Stimulated activated CD4-positive, alpha-beta T cell treated with anti-CD3 and anti-CD28 coated beads, Interleukin-15, amount 100 ng/mL, for 1 hour (primary cell): ENCODE data around the gene ARG2.
A peak's percentile ranks its signal among the peaks of the same experiment; 100 is the strongest.
"Not testable (repeated sequence)": the region's sequence is repeated elsewhere in the genome, so short reads cannot be mapped to it uniquely, and the experiment has no call there.

Experiments used
- DNase-seq, 2 donors: peaks; one replicate each; pipeline ENCODE4 v3.0.0-alpha.2; 2020; ENCODE audit warnings: low read depth in 1 of 2, low spot score in 1 of 2

ARG2 gene

DNA sequence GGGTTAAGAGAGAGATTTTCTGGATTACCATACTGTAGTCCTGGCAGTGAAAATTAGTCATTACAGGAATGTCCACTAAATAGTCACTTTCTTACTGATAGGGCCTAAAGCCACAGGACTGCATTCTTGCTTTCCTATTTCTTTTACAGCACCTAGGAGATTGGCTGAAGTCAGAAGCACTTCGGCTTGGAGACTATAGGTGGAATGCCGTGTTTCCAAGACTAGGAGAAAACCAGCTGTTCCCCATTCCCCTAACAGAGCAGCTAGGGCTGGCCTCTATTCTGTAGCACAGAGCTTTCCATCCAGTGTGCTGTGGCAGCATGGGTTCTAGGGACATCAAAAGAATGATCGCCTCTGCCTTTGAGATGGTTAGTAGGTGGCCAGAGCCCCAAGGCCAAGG, 34.7 kb upstream of the ARG2 start:
- DNase-seq, result no peak

DNA sequence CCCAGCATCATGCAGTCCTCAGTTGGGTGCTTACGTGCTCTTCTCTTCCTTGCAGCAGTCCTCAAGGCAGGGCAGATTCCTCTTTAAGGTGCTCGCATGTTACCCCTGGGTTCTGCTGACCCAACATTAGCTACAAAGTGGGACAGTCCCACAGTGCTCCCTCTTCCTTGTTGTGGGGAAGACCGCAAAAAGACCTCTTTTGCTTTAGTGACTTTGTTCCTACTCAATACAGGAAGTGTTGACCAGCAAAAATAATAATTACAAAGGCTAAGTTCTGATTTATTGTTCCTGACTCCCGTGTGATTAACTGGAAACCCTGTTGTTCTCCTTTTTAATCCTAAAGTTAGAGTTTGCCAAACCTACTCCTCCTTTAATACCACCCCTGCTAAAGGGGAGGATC, 33.4 kb upstream of the ARG2 start:
- no peak for DNase-seq

DNA sequence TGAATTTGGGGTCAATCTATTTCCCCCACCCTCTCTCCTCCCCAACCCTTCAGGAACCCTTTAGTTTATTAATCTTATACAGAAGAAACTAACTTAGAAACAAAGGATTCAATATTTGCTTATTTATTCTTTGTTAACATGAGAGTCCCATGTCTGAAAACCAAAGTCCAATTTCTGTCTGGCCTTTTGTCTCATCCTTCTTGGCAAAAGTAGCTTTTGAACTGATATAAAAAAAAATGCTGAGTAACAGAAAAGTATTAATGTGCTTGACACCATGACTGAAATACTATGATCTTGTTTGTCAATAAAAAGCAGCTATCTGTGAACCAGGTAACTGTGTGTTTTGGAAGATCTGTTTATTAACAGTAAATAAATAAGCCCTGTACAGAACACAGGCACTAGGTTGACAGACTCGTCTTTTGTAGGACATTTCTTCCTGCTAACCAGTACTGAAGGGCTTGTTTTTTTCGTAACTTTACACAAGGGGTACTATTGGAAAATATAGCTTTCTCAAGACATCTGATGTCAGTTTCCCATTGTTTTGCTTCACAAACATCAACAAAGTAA, 30.4 kb upstream of the ARG2 start:
- DNase-seq, result no peak

DNA sequence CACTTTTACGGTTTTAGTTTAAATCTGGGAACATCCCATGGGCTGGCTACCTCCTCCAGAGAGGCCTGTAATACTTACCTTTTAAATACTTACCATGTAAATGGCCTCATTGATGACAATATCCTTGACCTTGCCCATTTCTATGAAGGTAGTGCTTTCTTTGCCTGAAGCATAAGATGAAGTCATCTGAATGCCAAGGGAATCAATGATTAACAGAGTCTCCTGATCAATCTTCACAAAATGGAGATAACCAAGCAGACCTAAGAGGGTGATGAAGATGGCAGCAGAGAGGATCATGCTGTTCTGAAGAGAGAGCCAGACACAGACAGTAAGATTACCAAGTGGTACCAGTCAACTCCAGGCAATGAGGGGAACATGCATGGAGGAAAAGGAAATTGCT, 26.1 kb upstream of the ARG2 start:
- DNase-seq, result not testable (repeated sequence)

DNA sequence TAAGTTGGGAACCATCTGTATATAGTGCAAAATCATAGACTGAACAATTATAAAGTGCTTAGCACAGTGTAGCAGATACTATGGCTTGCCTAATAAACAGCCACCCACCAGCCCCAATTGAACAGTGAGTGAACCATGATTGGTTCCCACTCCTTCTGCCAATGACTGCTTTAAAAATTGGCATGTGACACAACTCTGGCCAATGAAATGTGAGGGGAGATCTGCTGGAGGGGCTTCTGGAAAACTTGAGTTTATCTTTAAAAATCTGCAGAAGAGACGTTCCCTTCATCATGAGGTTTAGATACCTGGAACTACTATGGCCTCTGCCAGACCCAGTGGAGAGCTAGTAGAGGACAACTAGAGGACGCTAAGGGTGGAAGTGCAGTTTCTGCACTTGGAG, 24.3 kb upstream of the ARG2 start:
- DNase-seq, result no peak

DNA sequence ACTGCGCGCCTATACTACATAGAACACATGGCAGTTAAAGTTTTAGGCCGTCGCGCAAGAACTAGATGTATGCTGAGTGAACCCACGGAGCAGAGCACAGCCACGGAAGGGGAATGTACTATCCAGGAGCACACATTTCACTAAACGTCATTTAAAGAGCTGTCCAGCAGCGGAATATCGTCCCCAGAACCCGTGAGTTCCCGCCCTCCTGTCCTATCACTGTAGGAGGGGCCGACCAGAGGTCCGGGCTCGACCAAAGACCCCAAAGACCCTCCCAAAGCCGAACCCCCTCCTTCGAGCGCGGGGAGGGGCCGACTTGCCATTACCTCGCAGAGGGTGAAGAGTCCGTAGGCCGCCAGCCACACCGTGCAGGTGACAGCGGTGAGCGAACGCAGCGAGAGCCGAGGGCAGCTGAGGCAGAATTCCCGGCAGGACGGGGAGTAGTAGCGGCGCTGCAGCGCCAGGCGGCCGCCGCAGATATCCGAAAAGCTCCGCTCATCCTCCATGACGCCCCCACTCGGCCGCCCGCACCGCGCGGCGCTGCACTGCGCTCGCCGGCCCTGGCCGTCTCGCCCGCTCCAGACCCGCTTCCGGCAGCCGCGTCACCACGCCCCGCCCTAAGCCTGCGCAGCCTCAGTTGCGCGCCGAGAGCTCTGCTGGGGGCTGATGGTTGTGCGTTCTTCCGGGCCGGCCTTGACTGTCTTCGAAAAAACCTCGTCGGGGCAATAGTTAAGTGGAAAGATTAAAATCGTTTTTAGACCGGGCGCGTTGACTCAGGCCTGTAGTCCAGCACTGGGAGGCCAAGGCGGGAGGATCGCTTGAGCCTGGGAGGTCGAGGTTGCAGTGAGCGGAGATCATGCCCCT, 19.8 kb upstream of the ARG2 start, which contains the start of gene PIGH:
Gene PIGH (minus strand): TSS at position 571 of the 864 bp plus-strand sequence. CDS start 65 bp downstream, at position 506.
- DNase-seq, result peak; percentile 86 to 94

DNA sequence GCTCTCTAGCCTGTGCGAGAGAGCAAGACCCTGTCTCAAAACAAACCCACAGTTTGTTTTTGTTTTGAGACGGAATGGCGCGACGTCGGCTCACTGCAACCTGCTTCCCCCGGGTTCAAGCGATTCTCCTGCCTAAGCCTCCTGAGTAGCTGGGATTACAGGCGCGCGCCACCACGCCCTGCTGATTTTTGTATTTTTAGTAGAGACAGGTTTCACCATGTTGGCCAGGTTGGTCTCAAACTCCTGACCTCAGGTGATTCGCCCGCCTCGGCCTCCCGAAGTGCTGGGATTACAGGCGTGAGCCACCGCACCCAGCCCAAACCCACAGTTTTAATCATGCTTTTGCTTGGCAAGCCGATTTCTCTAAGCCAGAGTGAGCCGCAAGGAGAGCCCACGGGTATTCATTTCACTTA, 19.2 kb upstream of the ARG2 start:
- not testable (repeated sequence) for DNase-seq

DNA sequence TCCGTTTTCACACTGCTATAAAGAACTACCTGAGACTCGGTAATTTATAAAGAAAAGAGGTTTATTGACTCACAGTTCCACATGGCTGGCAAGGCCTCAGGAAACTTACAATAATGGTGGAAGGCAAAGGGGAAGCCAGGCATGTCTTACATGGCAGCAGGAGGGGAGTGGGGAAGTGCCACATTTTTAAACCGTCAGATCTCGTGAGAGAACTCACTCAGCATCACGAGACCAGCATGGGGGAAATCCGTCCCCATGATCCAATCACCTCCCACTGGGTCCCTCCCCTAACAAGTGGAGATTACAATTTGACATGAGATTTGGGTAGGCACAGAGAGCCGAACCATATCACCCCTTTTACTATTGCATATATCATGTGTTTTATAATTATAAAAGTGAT, 17.6 kb upstream of the ARG2 start:
- no peak for DNase-seq

DNA sequence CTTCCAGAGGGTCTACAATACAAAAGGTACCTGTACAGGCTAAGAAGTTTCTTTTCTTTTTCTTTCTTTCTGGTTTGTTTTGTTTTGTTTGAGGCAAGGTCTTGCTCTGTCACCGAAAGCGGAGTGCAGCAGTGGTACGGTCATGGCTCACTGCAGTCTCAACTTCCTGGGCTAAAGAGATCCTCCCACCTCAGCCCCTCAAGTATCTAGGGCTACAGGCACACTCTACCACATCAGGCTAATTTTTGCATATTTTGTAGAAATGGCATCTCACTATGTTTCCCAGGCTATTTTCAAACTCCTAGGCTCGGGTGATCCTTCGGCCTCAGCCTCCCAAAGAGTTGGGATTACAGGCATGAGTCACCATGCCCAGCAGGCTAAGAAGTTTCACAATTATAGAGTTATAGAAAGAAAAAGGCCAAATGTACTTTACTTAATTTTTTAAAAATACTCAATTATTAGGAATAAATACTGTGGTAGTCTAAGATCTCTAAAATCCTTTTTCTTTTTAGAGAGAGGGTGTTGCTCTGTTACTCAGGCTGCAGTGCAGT, 16.6 kb upstream of the ARG2 start:
- no peak for DNase-seq

DNA sequence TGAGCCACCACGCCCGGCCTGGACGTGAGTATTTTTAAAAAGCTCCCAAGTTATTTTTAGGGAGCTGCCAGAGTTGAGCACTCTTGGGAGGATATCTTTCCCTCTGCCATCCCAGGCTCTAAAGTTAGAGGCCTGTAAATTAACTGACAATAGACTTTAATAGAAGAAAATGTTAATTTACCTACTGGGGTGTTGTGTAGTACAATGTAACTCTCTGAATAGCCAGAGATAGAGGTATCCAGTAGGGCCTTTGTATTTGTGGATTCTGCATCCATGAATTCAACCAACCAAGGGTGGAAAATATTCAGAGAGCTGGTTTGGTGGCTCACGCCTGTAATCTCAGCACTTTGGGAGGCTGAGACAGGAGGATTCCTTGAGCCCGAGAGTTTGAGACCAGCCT, 12.1 kb upstream of the ARG2 start:
- DNase-seq, result no peak

DNA sequence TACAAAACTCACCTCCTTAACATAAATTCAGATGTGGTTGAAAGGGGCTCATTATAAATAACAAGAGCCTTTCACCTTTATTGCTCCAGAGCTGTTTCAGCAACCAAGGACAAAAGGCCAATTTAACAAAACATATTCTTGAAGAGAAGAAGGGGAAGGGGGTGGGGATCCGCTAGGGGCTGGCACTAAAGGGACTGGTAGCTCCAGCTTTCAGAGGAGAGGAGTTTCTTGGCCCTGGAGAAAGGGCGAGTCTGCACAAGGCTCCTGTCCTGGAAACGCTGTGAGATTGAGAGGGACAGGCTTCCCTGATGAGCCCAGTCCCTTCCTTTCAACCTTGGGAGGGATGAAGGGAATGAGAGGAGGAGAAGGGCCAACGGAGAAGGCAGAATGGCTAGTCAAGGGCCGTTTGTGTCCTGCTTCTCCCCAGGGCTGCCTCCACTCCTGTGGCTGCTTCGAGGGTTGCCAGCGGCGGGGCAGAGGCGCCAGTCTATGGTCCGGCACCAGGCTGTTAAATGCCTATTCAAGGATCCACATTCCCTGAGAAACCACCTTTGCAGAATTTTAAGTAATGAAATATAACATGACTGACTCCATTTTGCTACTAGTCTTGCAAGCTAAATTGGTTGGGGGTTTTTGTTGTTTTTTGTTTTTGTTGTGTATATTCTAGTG, 9.9 kb upstream of the ARG2 start:
- DNase-seq, result no peak

DNA sequence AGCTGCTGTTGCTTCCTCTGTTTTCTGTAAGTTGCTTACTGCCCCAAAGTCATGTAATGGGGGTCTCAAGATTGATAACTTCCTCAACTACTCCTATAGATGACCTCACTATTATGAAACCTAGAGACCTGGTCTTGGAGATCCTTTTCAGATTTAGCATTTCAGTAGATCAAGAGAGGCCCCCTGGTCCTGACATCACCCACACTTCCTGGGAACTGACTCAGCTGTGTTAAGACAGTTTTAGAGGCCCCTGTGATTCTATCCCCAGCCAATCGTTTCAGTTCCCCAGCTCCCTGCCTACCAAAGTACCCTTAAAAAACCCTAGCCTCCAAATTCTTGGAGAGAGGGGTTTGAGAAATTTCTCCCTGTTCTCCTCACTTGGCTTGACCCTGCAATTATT, 9.2 kb upstream of the ARG2 start:
- DNase-seq, result no peak

DNA sequence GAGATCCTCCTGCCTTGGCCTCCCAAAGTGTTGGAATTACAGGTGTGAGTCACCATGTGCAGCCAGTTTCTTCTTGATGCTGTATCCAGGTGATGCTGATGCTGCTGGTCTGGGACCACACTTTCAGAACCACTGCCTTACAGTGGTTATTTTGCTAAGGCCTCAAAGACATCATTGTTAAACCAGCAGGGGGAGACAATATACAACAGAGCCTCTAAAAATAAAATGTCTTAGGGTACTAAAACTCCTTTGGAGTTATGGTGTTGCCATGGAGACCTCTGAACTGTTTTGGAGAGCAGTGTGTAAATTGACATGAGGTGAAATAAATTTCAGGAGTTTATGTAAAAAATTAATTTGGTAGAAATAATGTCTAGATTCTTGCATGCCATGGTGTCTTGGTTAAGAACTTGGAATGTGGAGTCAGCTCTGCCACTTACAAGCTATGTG, 1.1 kb upstream of the ARG2 start:
- DNase-seq, result no peak

DNA sequence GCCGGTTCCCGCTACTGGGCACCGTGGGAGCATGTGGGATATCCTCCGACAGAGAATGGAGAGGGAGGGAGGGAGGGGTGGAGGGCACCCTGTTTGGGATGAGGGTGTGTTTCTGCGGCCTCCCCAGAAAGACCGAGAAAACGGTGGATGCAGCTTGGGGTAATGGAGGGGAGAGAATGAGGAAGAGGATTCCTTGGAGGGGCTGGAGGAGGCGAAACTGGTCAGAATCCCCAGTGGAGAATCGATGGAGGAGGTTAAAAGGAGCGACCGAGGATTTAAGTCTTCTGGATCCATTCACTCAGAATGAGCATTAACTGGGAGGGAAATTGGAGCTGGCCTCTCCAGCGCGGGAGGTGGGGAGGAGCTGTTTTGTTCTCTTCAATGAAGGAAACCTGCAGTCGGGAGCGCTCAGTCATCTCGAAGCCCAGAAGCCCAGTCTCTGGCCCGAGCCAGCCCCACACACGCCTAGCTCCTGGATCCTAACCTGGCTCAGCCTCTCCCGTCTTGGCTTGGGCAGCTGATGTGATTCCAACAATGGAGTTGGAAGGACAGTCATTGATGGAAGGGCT, 581 bp downstream of the ARG2 start:
- DNase-seq, result no peak

DNA sequence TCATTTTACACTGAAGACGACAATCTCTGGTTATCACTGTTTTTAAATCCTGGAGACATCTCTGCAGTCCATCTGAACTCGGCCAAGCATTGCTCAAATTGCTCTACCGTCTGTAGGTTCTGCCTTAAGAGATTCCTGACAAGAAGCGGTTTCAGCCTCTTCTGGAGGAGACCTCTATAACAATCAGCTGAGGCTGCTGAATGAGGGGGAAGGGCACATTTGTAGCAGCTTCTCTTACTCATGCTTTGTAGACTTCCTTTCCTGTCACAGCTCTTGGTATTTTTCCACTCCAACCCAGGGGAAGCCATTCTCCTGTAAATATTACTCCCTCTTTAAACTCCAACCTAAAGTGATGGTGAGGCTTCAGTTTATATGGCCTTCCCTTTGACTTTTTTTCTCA, 3.0 kb downstream of the ARG2 start:
- no peak for DNase-seq

DNA sequence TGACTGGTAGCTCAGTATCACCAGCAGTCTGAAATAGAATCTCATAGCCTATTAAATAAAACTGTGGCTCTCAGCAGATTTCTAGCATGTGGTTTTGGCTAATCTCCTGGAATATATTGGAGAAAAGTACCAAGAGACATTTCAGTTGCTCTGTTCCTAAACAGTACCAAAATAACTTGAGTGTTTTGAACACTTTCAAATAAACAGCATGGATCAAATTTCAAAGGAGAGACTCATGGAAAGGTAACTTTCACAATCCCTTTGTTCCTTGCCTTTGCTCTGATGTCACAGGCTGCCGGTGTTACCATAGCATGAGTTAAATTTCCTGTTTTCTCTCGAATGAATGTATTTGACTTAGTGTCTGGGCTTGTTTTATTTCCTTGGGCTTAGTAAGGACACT, 3.4 kb downstream of the ARG2 start:
- no peak for DNase-seq

DNA sequence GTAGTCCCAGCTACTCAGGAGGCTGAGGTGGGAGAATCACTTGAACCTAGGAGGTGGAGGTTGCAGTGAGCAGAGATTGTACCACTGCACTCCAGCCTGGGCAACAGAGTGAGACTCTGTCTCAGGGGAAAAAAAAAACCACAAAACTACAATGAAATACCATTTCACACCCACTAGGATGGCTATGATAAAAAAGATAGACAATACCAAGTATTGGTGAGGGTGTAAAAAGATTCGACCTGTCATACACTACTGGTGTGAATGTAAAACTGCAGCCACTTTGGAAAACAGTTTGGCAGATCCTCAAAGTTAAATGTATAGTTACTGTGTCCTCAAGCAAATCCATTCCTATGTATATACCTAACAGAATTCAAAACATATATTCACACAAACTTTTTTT, 6.4 kb downstream of the ARG2 start:
- DNase-seq, result not testable (repeated sequence)

DNA sequence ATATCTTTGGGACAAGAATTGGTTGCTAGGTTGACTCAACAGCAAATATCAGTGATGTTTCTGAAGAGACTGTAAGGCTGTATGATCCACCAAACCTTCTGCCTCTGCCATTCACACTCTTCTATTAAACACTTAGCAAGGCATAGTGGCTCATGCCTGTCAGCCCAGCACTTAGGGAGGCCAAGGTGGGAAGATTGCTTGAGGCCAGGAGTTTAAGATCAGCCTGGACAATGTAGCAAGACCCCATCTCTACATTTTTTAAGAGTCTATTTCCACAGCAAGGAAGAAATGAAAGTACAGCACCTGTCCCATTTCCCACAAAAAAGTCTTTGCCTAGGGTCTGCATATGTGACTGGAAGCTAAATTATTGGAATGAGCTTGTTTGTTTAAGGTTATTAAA, 7.8 kb downstream of the ARG2 start:
- DNase-seq, result no peak

DNA sequence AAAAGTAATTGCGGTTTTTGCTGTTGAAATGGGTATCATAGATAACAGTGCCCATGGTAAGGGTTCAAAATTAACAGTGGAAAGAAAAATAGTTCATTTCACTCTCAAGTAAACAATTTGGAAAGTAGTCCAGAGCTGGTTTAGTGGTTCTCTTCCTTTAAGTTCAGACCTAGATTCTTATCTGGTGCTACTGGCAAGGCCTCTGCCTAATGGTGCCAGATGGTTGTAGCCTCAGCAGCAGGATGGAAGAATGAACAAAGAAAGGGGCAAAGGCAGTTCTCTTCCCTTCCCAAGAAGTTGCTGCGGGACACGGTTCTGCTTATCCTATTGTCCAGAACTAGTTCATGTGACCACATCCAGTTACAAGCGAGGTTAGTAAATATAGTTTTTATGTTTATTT, 10.5 kb downstream of the ARG2 start:
- DNase-seq, result no peak

DNA sequence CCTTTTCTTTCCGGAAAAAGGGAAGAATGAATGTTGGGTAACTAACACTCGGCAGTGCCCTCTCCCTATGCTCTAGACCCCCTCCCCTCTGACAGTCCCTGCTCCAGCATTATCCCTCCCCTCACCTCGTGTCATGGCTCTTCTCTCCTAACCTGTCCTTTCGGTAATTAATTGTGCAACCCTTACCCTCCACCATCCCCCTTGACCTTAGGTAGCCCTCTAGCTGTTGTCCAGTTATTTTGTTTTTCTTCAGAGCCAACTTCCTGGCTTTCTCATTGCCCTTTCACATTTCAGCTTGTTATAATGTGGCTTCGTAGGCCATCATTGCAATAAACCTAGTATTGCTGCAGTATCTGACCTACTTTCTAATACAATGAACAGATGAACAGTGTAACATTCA, 11.2 kb downstream of the ARG2 start:
- DNase-seq, result no peak

DNA sequence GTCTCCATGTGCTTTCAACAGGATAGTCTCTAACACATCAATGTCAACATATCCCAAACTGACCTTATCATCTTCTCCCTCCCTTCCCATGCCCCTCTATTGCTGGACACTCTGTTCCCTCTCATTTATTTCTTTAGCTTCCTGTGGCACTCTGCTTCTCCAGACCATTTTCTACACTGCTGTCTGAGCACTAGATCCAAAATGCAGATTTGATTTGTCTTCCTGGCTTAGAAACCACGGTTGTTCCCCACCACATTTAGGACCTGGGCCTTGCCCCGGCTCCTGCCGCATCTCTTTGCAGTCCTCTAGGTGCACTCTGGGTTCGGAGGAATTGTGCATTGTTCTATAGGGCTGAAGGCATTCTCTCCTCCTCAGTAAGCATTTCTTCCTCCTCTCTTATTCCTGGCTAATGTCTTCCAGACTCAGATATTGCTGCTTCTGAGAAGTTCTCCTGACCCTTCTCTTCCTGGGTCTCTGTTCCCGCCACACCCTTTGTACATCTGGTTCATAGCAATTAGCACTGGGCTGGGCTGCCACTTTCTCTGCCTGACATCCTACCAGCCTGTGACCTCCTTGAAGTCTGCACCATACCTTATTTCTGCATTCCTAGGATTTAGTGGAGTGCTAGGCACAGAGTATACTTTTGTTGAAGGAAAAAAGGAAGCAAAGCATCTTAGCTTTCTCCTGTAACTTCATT, 13.9 kb downstream of the ARG2 start:
- DNase-seq, result no peak
